Esophagus squamous epithelium (tissue), 4 donors: ENCODE results near the gene GPRC5A.

Experiments
- CTCF ChIP-seq, 6 experiments: fragments of 450-650 bp in 4 of 6; fragments of 200-600 bp in 2 of 6; sonication (generic) in 2 of 6; IDR thresholded peaks; one replicate each; pipeline ENCODE4 v1.5.1; 2016 to 2019; ENCODE audit warnings: antibody characterized with exemption in 6 of 6, mild to moderate bottlenecking in 4 of 6, moderate library complexity in 4 of 6
- POLR2A ChIP-seq, 4 donors: fragments of 450-650 bp; IDR thresholded peaks; one replicate each; pipeline ENCODE4 v1.6.1; 2017; ENCODE audit warnings: antibody characterized with exemption in 4 of 4, mild to moderate bottlenecking in 4 of 4, moderate library complexity in 3 of 4

GRCh38 chr12:12965836-12966235, 74.5 kb downstream of the GPRC5A start:
- no peak for TF ChIP-seq CTCF (IDR thresholded peaks at IDR 0.05)
- TF ChIP-seq POLR2A (IDR thresholded peaks at IDR 0.05) = no peak
